OCI-LY7 (cell line): Measurements from ENCODE around the gene ADAMTS4. TPM values are rescaled to one million over a fixed set of nuclear protein-coding genes. Genes with fewer than 3 reads are reported as not detected.

ENCODE experiments used
- BruUV-seq: library from RNA; stranded (reverse); fragments of 400-500 nt; replicated peaks from 2 replicates; lab custom pipeline; 2021; lab: Mats Ljungman, UMichigan
- CTCF ChIA-PET: fragments of 300-600 bp; sonication (Branson Sonifier 250); formaldehyde crosslinking; loops from one replicate; lab custom pipeline; 2022; ENCODE audit warnings: antibody characterized with exemption; ENCODE audit not compliant: unreplicated experiment; lab: Charles Lee
- POLR2A ChIA-PET: fragments of 300-600 bp; sonication (Branson Sonifier 250); formaldehyde crosslinking; loops from one replicate; lab custom pipeline; 2022; ENCODE audit warnings: antibody characterized with exemption; lab: Charles Lee
- DNase-seq: peaks from one replicate; pipeline ENCODE4 v3.0.0-alpha.2; 2015; ENCODE audit warnings: low spot score
- H2AFZ ChIP-seq: fragments of 200-600 bp; sonication (generic), shearing (Covaris generic); 2 replicates; pipeline ENCODE4 v1.6.1; 2014; ENCODE audit warnings: mild to moderate bottlenecking, antibody characterized with exemption, low read length, moderate library complexity
- H3K27ac ChIP-seq: fragments of 200-600 bp; sonication (generic); 2 replicates; pipeline ENCODE4 v1.5.1; 2014; ENCODE audit warnings: mixed run types, low read depth, mild to moderate bottlenecking, moderate library complexity, low read length, inconsistent platforms; ENCODE audit not compliant: poor library complexity, severe bottlenecking
- H3K36me3 ChIP-seq: fragments of 200-600 bp; sonication (generic); 2 replicates; pipeline ENCODE4 v1.6.1; 2014; ENCODE audit warnings: mild to moderate bottlenecking, antibody characterized with exemption, low read length, moderate library complexity, mixed read lengths; ENCODE audit not compliant: insufficient read depth
- H3K4me1 ChIP-seq: fragments of 200-600 bp; sonication (generic); 2 replicates; pipeline ENCODE4 v1.5.1; 2014; ENCODE audit warnings: mild to moderate bottlenecking, low read length; ENCODE audit not compliant: insufficient read depth, poor library complexity, severe bottlenecking
- H3K4me2 ChIP-seq: fragments of 200-600 bp; sonication (generic); 2 replicates; pipeline ENCODE4 v1.6.1; 2014; ENCODE audit warnings: mild to moderate bottlenecking, low read length
- H3K4me3 ChIP-seq: fragments of 200-600 bp; sonication (generic); 2 replicates; pipeline ENCODE4 v1.5.1; 2014; ENCODE audit warnings: mild to moderate bottlenecking, low read depth, low read length; ENCODE audit not compliant: poor library complexity, severe bottlenecking
- H3K79me2 ChIP-seq: fragments of 200-600 bp; sonication (generic); 2 replicates; pipeline ENCODE4 v1.6.1; 2016; ENCODE audit warnings: low read depth, mild to moderate bottlenecking, low read length, moderate library complexity, mixed read lengths; ENCODE audit not compliant: insufficient read depth
- H3K9me2 ChIP-seq: fragments of 200-600 bp; sonication (generic); 2 replicates; pipeline ENCODE4 v1.6.1; 2016; ENCODE audit warnings: mild to moderate bottlenecking, low read length, mixed read lengths; ENCODE audit not compliant: insufficient read depth
- H3K9me3 ChIP-seq: fragments of 200-600 bp; sonication (generic); 2 replicates; pipeline ENCODE4 v1.6.1; 2014; ENCODE audit warnings: mild to moderate bottlenecking, mixed run types, low read length, mixed read lengths
- H4K20me1 ChIP-seq: fragments of 200-600 bp; sonication (generic); 2 replicates; pipeline ENCODE4 v1.6.1; 2014; ENCODE audit warnings: mild to moderate bottlenecking, antibody characterized with exemption, low read length, moderate library complexity, mixed read lengths; ENCODE audit not compliant: insufficient read depth
- CTCF ChIP-seq: fragments of 200-600 bp; sonication (generic); conservative IDR thresholded peaks from 2 replicates; pipeline ENCODE4 v1.5.1; 2014; ENCODE audit warnings: mild to moderate bottlenecking, antibody characterized with exemption, low read length, moderate library complexity, mixed read lengths
- EZH2phosphoT487 ChIP-seq: fragments of 200-600 bp; sonication (generic); IDR thresholded peaks from 2 replicates; pipeline ENCODE4 v1.6.1; 2018; ENCODE audit warnings: low read depth, borderline replicate concordance, mild to moderate bottlenecking, mixed run types, antibody characterized with exemption, low read length, moderate library complexity, mixed read lengths
- intact Hi-C: fragments of 100-400 bp; cut with micrococcal nuclease; formaldehyde crosslinking; loops from one replicate; pipeline ENCODE4 v1.10.0; 2022; ENCODE audit not compliant: unreplicated experiment
- total RNA-seq, 2 experiments: library from RNA; depleted of rRNA in 1 of 2; stranded (reverse); fragments of >200 nt in 1 of 2; shearing (Covaris generic) in 1 of 2; gene quantifications; 2 replicates each; pipeline ENCODE4 v1.2.3, GENCODE V29; 2014 to 2022

Gene ADAMTS4
- total RNA-seq, 2 experiments from 2014 or later: 0.03 to 0.15 TPM

GRCh38 chr1:161153176-161153575, 45.7 kb downstream of the ADAMTS4 start:
- Histone ChIP-seq H3K27ac (peak overlapping the region; percentile 79), H3K4me3 (peak overlapping the region; percentile 73), H4K20me1 (no peaks in the 10 kb centered on the region), H3K36me3 (peaks cover 11% of the 10 kb centered on the region; the same call in 1 of the 2 replicates), H3K9me2 (no peaks in the 10 kb centered on the region), H3K4me2 (peak overlapping the region; percentile 67), H2AFZ (peak overlapping the region; percentile 92; the same call in 1 of the 2 replicates), H3K79me2 (peaks cover 9% of the 10 kb centered on the region; the same call in 1 of the 2 replicates), H3K4me1 (peaks cover 14% of the 10 kb centered on the region), H3K9me3 (no peaks in the 10 kb centered on the region)
- intact Hi-C loops: no loop called here
- BruUV-seq: no TSS peak
- POLR2A ChIA-PET: interaction anchor here (0.6 to 2.8 kb wide), 13 partner anchors 8 to 1200 kb away, joined by 3 to 18 read pairs (median 3); partner anchors contain the start of genes ARHGAP30 and PPOX
- CTCF ChIA-PET: no interaction called here
- DNase-seq: no peak
- TF ChIP-seq EZH2phosphoT487 (no peak), CTCF (no peak)

GRCh38 chr1:161145832-161146231, 53.0 kb downstream of the ADAMTS4 start:
- Histone ChIP-seq H3K4me1 (no peaks in the 10 kb centered on the region), H3K9me3 (no peaks in the 10 kb centered on the region), H3K36me3 (no peaks in the 10 kb centered on the region), H3K4me2 (no peak overlapping the region), H3K4me3 (no peak overlapping the region), H3K9me2 (no peaks in the 10 kb centered on the region), H4K20me1 (no peaks in the 10 kb centered on the region), H3K27ac (no peak overlapping the region), H3K79me2 (no peaks in the 10 kb centered on the region), H2AFZ (no peak overlapping the region)
- ChIA-PET POLR2A (interaction anchor here (0.6 to 1.2 kb wide), 5 partner anchors 8 to 149 kb away, joined by 3 to 4 read pairs (median 3); partner anchors contain the start of genes UFC1 and USF1), CTCF (no interaction called here)
- intact Hi-C loops: no loop called here
- DNase-seq: no peak
- BruUV-seq: no TSS peak
- TF ChIP-seq CTCF (no peak), EZH2phosphoT487 (no peak)

GRCh38 chr1:161140755-161141400, 58.0 kb downstream of the ADAMTS4 start:
- ChIA-PET POLR2A (interaction anchor here (0.6 to 0.7 kb wide), 3 partner anchors 42 to 618 kb away, joined by 3 to 5 read pairs (median 3); no protein-coding TSS in a partner anchor), CTCF (no interaction called here)
- Histone ChIP-seq H3K4me2 (no peak overlapping the region), H3K36me3 (no peaks in the 10 kb centered on the region; the same call in 1 of the 2 replicates), H3K4me3 (no peak overlapping the region), H3K9me3 (no peaks in the 10 kb centered on the region), H2AFZ (no peak overlapping the region), H3K79me2 (no peaks in the 10 kb centered on the region), H3K9me2 (no peaks in the 10 kb centered on the region), H3K27ac (no peak overlapping the region), H4K20me1 (no peaks in the 10 kb centered on the region), H3K4me1 (peaks cover 14% of the 10 kb centered on the region)
- no TSS peak for BruUV-seq
- DNase-seq: no peak
- intact Hi-C loops: no loop called here
- TF ChIP-seq EZH2phosphoT487 (no peak), CTCF (no peak)
